Measurements from ENCODE around the gene CCL24. TPM values are rescaled to one million over a fixed set of nuclear protein-coding genes. Genes with fewer than 3 reads are reported as not detected.
"Not testable (repeated sequence)": the region's sequence is repeated elsewhere in the genome, so short reads cannot be mapped to it uniquely, and the experiment has no call there.

CCL24 gene
- total RNA-seq, 2 donors from 2014 or later, result not detected

GRCh38 chr7:75776295-75776971, 37.2 kb downstream of the CCL24 start:
- no peak overlapping the region for H3K4me3 ChIP-seq
- 68 to 80% methylated on average over 12 of the region's 12 CpGs for WGBS, 2 donors
- H3K36me3 ChIP-seq (replicated peaks in 1 of 2; ENCODE audit: insufficient read depth in 1 of 2, low read depth in 2 of 2), result no peaks in the 10 kb centered on the region
- H3K9me3 ChIP-seq, result no peaks in the 10 kb centered on the region
- ATAC-seq, result no peak
- intact Hi-C loops (cut with DNase I), result no loop called here
- no peak overlapping the region for H3K27ac ChIP-seq
- TF ChIP-seq CTCF (IDR thresholded peaks at IDR 0.05), result no peak
- TF ChIP-seq POLR2A (IDR thresholded peaks at IDR 0.05), result no peak
- no peaks in the 10 kb centered on the region for H3K4me1 ChIP-seq
- DNase-seq, result no peak
- no peaks in the 10 kb centered on the region for H3K27me3 ChIP-seq

- H3K9me3 ChIP-seq; H3K4me1 ChIP-seq; H3K36me3 ChIP-seq (replicated peaks in 1 of 2; ENCODE audit: insufficient read depth in 1 of 2, low read depth in 2 of 2); ATAC-seq; H3K4me3 ChIP-seq; DNase-seq; H3K27ac ChIP-seq; H3K27me3 ChIP-seq; intact Hi-C loops (cut with DNase I): not testable (repeated sequence)
- 82 to 87% methylated on average over 6 of the region's 6 CpGs for WGBS, 2 donors
Observed at GRCh38 chr7:75773958-75774357, 39.6 kb downstream of the CCL24 start.

- DNase-seq, result peak; percentile 14 to 55 (median 30)
- Histone ChIP-seq H3K4me3 (no peak within 1 kb of the TSS), H3K9me3 (no peaks in the 10 kb centered on the region), H3K27ac (peak within 1 kb of the TSS in 1 of 4 donors; percentile 4), H3K36me3 (replicated peaks in 1 of 2; ENCODE audit: insufficient read depth in 1 of 2, low read depth in 2 of 2) (no peaks in the 10 kb centered on the region), H3K27me3 (no peaks in the 10 kb centered on the region), H3K4me1 (no peaks in the 10 kb centered on the region)
- peak; percentile 35 for ATAC-seq
- intact Hi-C loops (cut with DNase I), result no loop called here
- TF ChIP-seq POLR2A (IDR thresholded peaks at IDR 0.05), result no peak
- no peak for TF ChIP-seq CTCF (IDR thresholded peaks at IDR 0.05)
- 69 to 81% methylated on average over 8 to 9 of the region's 9 CpGs for WGBS, 2 donors
Observed at GRCh38 chr7:75772081-75773077, 41.2 kb downstream of the CCL24 start, which contains the start of gene CCL26. Gene CCL26 (minus strand): TSS chr7:75772211. CDS start chr7:75772176, 35 bp downstream.

- Histone ChIP-seq H3K27me3 (no peaks in the 10 kb centered on the region), H3K9me3 (no peaks in the 10 kb centered on the region), H3K4me1 (no peaks in the 10 kb centered on the region), H3K27ac (no peak overlapping the region), H3K4me3 (no peak overlapping the region), H3K36me3 (replicated peaks in 1 of 2; ENCODE audit: insufficient read depth in 1 of 2, low read depth in 2 of 2) (no peaks in the 10 kb centered on the region)
- DNase-seq (no peak), ATAC-seq (no peak)
- TF ChIP-seq POLR2A (IDR thresholded peaks at IDR 0.05) (no peak), CTCF (IDR thresholded peaks at IDR 0.05) (no peak)
- 100% methylated on average over 1 of the region's 1 CpG for WGBS, 2 donors
- intact Hi-C loops (cut with DNase I), result no loop called here
Observed at GRCh38 chr7:75771224-75771623, 42.4 kb downstream of the CCL24 start.

- Histone ChIP-seq H3K4me1 (no peaks in the 10 kb centered on the region), H3K27me3 (no peaks in the 10 kb centered on the region), H3K27ac (no peak overlapping the region), H3K36me3 (replicated peaks in 1 of 2; ENCODE audit: insufficient read depth in 1 of 2, low read depth in 2 of 2) (no peaks in the 10 kb centered on the region), H3K4me3 (no peak overlapping the region), H3K9me3 (no peaks in the 10 kb centered on the region)
- no peak for DNase-seq
- ATAC-seq, result peak; percentile 90
- TF ChIP-seq CTCF (IDR thresholded peaks at IDR 0.05) (peak; percentile 48 to 83 (median 73)), POLR2A (IDR thresholded peaks at IDR 0.05) (no peak)
- intact Hi-C loops (cut with DNase I), result no loop called here
- 5 to 7% methylated on average over 2 of the region's 2 CpGs for WGBS, 2 donors
Observed at GRCh38 chr7:75762350-75762917, 51.2 kb downstream of the CCL24 start.

GRCh38 chr7:75761801-75762200, 51.8 kb downstream of the CCL24 start:
- not testable (repeated sequence) for H3K9me3 ChIP-seq, H3K4me1 ChIP-seq
- 52 to 55% methylated on average over 2 to 3 of the region's 3 CpGs for WGBS, 2 donors

More at GRCh38 chr7:75761801-75762200, 51.8 kb downstream of the CCL24 start:
- intact Hi-C loops (cut with DNase I); H3K27me3 ChIP-seq; H3K27ac ChIP-seq; ATAC-seq; DNase-seq; H3K4me3 ChIP-seq; H3K36me3 ChIP-seq (replicated peaks in 1 of 2; ENCODE audit: insufficient read depth in 1 of 2, low read depth in 2 of 2): not testable (repeated sequence)

All from body of pancreas (tissue), 4 donors.